Stomach smooth muscle (tissue), 2 donors: ENCODE data around the gene PDSS2.
A peak's percentile ranks its signal among the peaks of the same experiment; 100 is the strongest.

ENCODE experiments used
- H3K27ac ChIP-seq: one replicate; pipeline ENCODE4 v1.7.0; 2013; ENCODE audit warnings: mild to moderate bottlenecking, low read length, inconsistent platforms
- H3K27me3 ChIP-seq, 2 donors: one replicate each; pipeline ENCODE4 v1.7.0; 2013; ENCODE audit warnings: low read length in 2 of 2; ENCODE audit not compliant: insufficient read depth in 2 of 2, control insufficient read depth in 1 of 2
- H3K36me3 ChIP-seq, 2 donors: one replicate each; pipeline ENCODE4 v1.7.0; 2013; ENCODE audit warnings: low read length in 2 of 2; ENCODE audit not compliant: control insufficient read depth in 2 of 2, insufficient read depth in 2 of 2
- H3K4me1 ChIP-seq: one replicate; pipeline ENCODE4 v1.7.0; 2013; ENCODE audit warnings: low read length; ENCODE audit not compliant: control insufficient read depth, insufficient read depth
- H3K4me3 ChIP-seq, 2 donors: one replicate each; pipeline ENCODE4 v1.7.0; 2013; ENCODE audit warnings: low read length in 2 of 2
- H3K9ac ChIP-seq, 2 donors: one replicate each; pipeline ENCODE4 v1.7.0; 2013; ENCODE audit warnings: low read length in 2 of 2, mild to moderate bottlenecking in 1 of 2
- H3K9me3 ChIP-seq, 2 donors: one replicate each; pipeline ENCODE4 v1.7.0; 2013; ENCODE audit warnings: low read length in 2 of 2; ENCODE audit not compliant: control insufficient read depth in 2 of 2
- donor health status: healthy.
- donor health status: Pancreatic carcinoma.

The PDSS2 gene

GRCh38 chr6:107466062-107466461 lies 6.7 kb upstream of the PDSS2 start:
- Histone ChIP-seq H3K27ac (no peak overlapping the region), H3K4me1 (no peaks in the 10 kb centered on the region), H3K36me3 (no peaks in the 10 kb centered on the region), H3K27me3 (no peaks in the 10 kb centered on the region), H3K9ac (no peak overlapping the region), H3K9me3 (no peaks in the 10 kb centered on the region), H3K4me3 (no peak overlapping the region)

GRCh38 chr6:107460083-107460631 lies 793 bp upstream of the PDSS2 start:
- peak overlapping the region; percentile 79 to 82 for H3K9ac ChIP-seq
- peak overlapping the region; percentile 96 to 99 for H3K4me3 ChIP-seq
- peaks cover 5% of the 10 kb centered on the region for H3K4me1 ChIP-seq
- no peaks in the 10 kb centered on the region for H3K9me3 ChIP-seq
- no peaks in the 10 kb centered on the region for H3K36me3 ChIP-seq
- peak overlapping the region; percentile 75 for H3K27ac ChIP-seq
- no peaks in the 10 kb centered on the region for H3K27me3 ChIP-seq

GRCh38 chr6:107458672-107459282 lies 587 bp downstream of the PDSS2 start:
- Histone ChIP-seq H3K4me1 (peaks cover 5% of the 10 kb centered on the region), H3K27me3 (no peaks in the 10 kb centered on the region), H3K9me3 (no peaks in the 10 kb centered on the region), H3K36me3 (no peaks in the 10 kb centered on the region), H3K9ac (peak overlapping the region; percentile 79 to 94), H3K4me3 (peak overlapping the region; percentile 96 to 99), H3K27ac (peak overlapping the region; percentile 75)

GRCh38 chr6:107448776-107449175 lies 10.6 kb downstream of the PDSS2 start:
- no peak overlapping the region for H3K9ac ChIP-seq
- no peak overlapping the region for H3K27ac ChIP-seq
- no peaks in the 10 kb centered on the region for H3K36me3 ChIP-seq
- peaks cover 0 to 7% of the 10 kb centered on the region in 2 donors for H3K9me3 ChIP-seq
- no peak overlapping the region for H3K4me3 ChIP-seq
- H3K27me3 ChIP-seq = no peaks in the 10 kb centered on the region
- H3K4me1 ChIP-seq = no peaks in the 10 kb centered on the region

GRCh38 chr6:107447663-107448216 lies 11.6 kb downstream of the PDSS2 start:
- no peaks in the 10 kb centered on the region for H3K36me3 ChIP-seq
- no peak overlapping the region for H3K27ac ChIP-seq
- H3K4me3 ChIP-seq = no peak overlapping the region
- no peaks in the 10 kb centered on the region for H3K4me1 ChIP-seq
- H3K9me3 ChIP-seq = peaks cover 0 to 7% of the 10 kb centered on the region in 2 donors
- no peaks in the 10 kb centered on the region for H3K27me3 ChIP-seq
- no peak overlapping the region for H3K9ac ChIP-seq

GRCh38 chr6:107444277-107444676 lies 15.1 kb downstream of the PDSS2 start:
- H3K27ac ChIP-seq = no peak overlapping the region
- peaks cover 0 to 7% of the 10 kb centered on the region in 2 donors for H3K9me3 ChIP-seq
- H3K4me1 ChIP-seq = no peaks in the 10 kb centered on the region
- no peak overlapping the region for H3K9ac ChIP-seq
- no peak overlapping the region for H3K4me3 ChIP-seq
- no peaks in the 10 kb centered on the region for H3K36me3 ChIP-seq
- H3K27me3 ChIP-seq = no peaks in the 10 kb centered on the region

- H3K9ac ChIP-seq = no peak overlapping the region
- peaks cover 0 to 7% of the 10 kb centered on the region in 2 donors for H3K9me3 ChIP-seq
- no peaks in the 10 kb centered on the region for H3K36me3 ChIP-seq
- H3K27me3 ChIP-seq = no peaks in the 10 kb centered on the region
- H3K4me3 ChIP-seq = no peak overlapping the region
- H3K27ac ChIP-seq = no peak overlapping the region
- no peaks in the 10 kb centered on the region for H3K4me1 ChIP-seq
Measured at GRCh38 chr6:107443608-107444267, 15.6 kb downstream of the PDSS2 start.

GRCh38 chr6:107442938-107443607 lies 16.3 kb downstream of the PDSS2 start:
- H3K9me3 ChIP-seq = peaks cover 0 to 7% of the 10 kb centered on the region in 2 donors
- H3K36me3 ChIP-seq = no peaks in the 10 kb centered on the region
- H3K4me1 ChIP-seq = no peaks in the 10 kb centered on the region
- no peak overlapping the region for H3K4me3 ChIP-seq
- no peak overlapping the region for H3K27ac ChIP-seq
- no peak overlapping the region for H3K9ac ChIP-seq
- no peaks in the 10 kb centered on the region for H3K27me3 ChIP-seq

GRCh38 chr6:107441682-107442081 lies 17.7 kb downstream of the PDSS2 start:
- Histone ChIP-seq H3K4me3 (no peak overlapping the region), H3K36me3 (no peaks in the 10 kb centered on the region), H3K27me3 (no peaks in the 10 kb centered on the region), H3K4me1 (no peaks in the 10 kb centered on the region), H3K27ac (no peak overlapping the region), H3K9me3 (no peaks in the 10 kb centered on the region), H3K9ac (no peak overlapping the region)

GRCh38 chr6:107440936-107441335 lies 18.4 kb downstream of the PDSS2 start:
- no peak overlapping the region for H3K9ac ChIP-seq
- no peak overlapping the region for H3K27ac ChIP-seq
- H3K4me3 ChIP-seq = no peak overlapping the region
- H3K9me3 ChIP-seq = no peaks in the 10 kb centered on the region
- no peaks in the 10 kb centered on the region for H3K4me1 ChIP-seq
- H3K36me3 ChIP-seq = no peaks in the 10 kb centered on the region
- H3K27me3 ChIP-seq = no peaks in the 10 kb centered on the region
